Iris pigment epithelial cell (primary cell): ENCODE data around the gene CMTM1.
"Not testable (repeated sequence)": the region's sequence is repeated elsewhere in the genome, so short reads cannot be mapped to it uniquely, and the experiment has no call there.

ENCODE experiments used
- DNase-seq: peaks from one replicate; pipeline ENCODE4 v3.0.0-alpha.2; 2011; ENCODE audit warnings: low read depth

CMTM1 gene

GRCh38 chr16:66562409-66562808, 3.8 kb upstream of the CMTM1 start:
- no peak for DNase-seq

- DNase-seq = no peak
Observed at GRCh38 chr16:66562986-66563385, 3.3 kb upstream of the CMTM1 start.

GRCh38 chr16:66563574-66564334, 2.5 kb upstream of the CMTM1 start:
- no peak for DNase-seq

- not testable (repeated sequence) for DNase-seq
Observed at GRCh38 chr16:66567270-66567669, 1.0 kb downstream of the CMTM1 start.

GRCh38 chr16:66568355-66568754, 2.1 kb downstream of the CMTM1 start:
- peak; percentile 80 for DNase-seq

- peak; percentile 84 for DNase-seq
Observed at GRCh38 chr16:66569131-66569530, 2.9 kb downstream of the CMTM1 start.

GRCh38 chr16:66569827-66570405, 3.7 kb downstream of the CMTM1 start:
- peak; percentile 88 for DNase-seq

- no peak for DNase-seq
Observed at GRCh38 chr16:66572356-66572755, 6.1 kb downstream of the CMTM1 start.

- DNase-seq = no peak
Observed at GRCh38 chr16:66574081-66574480, 7.8 kb downstream of the CMTM1 start.

GRCh38 chr16:66574531-66574930, 8.3 kb downstream of the CMTM1 start:
- DNase-seq = no peak

GRCh38 chr16:66575060-66575459, 8.8 kb downstream of the CMTM1 start:
- DNase-seq = no peak

GRCh38 chr16:66576296-66576695, 10.1 kb downstream of the CMTM1 start:
- no peak for DNase-seq

- DNase-seq = no peak
Observed at GRCh38 chr16:66578651-66579531, 12.7 kb downstream of the CMTM1 start, which contains the start of gene CMTM2. Gene CMTM2 (plus strand): TSS chr16:66579463. CDS start chr16:66579608, 145 bp downstream.

GRCh38 chr16:66580605-66581209, 14.5 kb downstream of the CMTM1 start:
- DNase-seq = peak; percentile 90

- DNase-seq = peak; percentile 51
Observed at GRCh38 chr16:66581246-66581952, 15.2 kb downstream of the CMTM1 start.

GRCh38 chr16:66585481-66586239, 19.4 kb downstream of the CMTM1 start:
- DNase-seq = no peak

GRCh38 chr16:66587881-66588600, 21.8 kb downstream of the CMTM1 start:
- no peak for DNase-seq

GRCh38 chr16:66588981-66589713, 22.9 kb downstream of the CMTM1 start:
- peak; percentile 65 for DNase-seq

- no peak for DNase-seq
Observed at GRCh38 chr16:66590322-66590721, 24.1 kb downstream of the CMTM1 start.
